Activated CD4-positive, alpha-beta T cell treated with anti-CD3 and anti-CD28 coated beads, Interleukin-2, amount 50 U/mL, for 1 hour (primary cell): ENCODE results near the gene SRRM1.
"Not testable (repeated sequence)": the region's sequence is repeated elsewhere in the genome, so short reads cannot be mapped to it uniquely, and the experiment has no call there.

Source experiments
- DNase-seq: peaks from one replicate; pipeline ENCODE4 v3.0.0-alpha.2; 2020

SRRM1 gene

GRCh38 chr1:24721533-24721932 lies 78.4 kb downstream of the SRRM1 start:
- no peak for DNase-seq

- DNase-seq, result not testable (repeated sequence)
Observed at GRCh38 chr1:24722073-24723035, 79.3 kb downstream of the SRRM1 start.
